Measurements from ENCODE around the gene CCDC191.

The CCDC191 gene

DNA sequence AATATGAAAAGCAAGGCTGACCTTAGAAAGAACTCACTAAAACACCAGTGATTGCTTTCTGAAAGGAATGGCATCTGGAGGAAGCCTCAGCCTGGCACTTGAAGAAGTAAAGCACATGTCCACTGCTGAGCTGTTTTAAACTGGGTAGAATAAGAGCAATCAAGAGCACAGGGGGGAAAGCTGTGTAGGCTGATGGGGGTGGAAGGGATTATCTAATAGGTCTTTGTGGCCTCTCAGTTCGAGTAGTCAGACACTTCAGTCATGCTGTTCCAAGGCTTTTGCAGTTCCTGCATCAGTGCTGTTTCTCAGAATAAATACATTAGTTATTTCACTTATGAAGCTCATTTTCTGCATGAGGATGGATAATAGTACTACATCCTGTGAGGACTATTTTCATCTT lies 22.6 kb downstream of the CCDC191 start:
- H3F3A ChIP-seq (ENCODE audit: insufficient read depth, low read length), result no peaks in the 10 kb centered on the region
- no peaks in the 10 kb centered on the region for H3K9me2 ChIP-seq (replicated peaks; ENCODE audit: insufficient read depth, low read length)
- no peaks in the 10 kb centered on the region for H3K36me3 ChIP-seq (replicated peaks; ENCODE audit: insufficient read depth, low read length)
- H2AFZ ChIP-seq (ENCODE audit: low read length), result no peak overlapping the region
- no peak overlapping the region for H3K9ac ChIP-seq (ENCODE audit: low read length)
- DNase-seq, result no peak
- H3K27me3 ChIP-seq (replicated peaks; ENCODE audit: insufficient read depth, low read length), result no peaks in the 10 kb centered on the region
- no peaks in the 10 kb centered on the region for H3K9me3 ChIP-seq (replicated peaks; ENCODE audit: insufficient read depth, low read length)
- no peaks in the 10 kb centered on the region for H3K4me1 ChIP-seq (ENCODE audit: low read length)
- no peak overlapping the region for H3K27ac ChIP-seq (ENCODE audit: low read length)
- H3K4me2 ChIP-seq (ENCODE audit: low read depth, low read length), result no peak overlapping the region
- H3K4me3 ChIP-seq (ENCODE audit: low read length), result no peak overlapping the region
- no peaks in the 10 kb centered on the region for H3K79me2 ChIP-seq (ENCODE audit: low read length)
- no peak for TF ChIP-seq EZH2phosphoT487 (IDR thresholded peaks at IDR 0.05; ENCODE audit: low read length)
- TF ChIP-seq EZH2 (optimal IDR thresholded peaks at IDR 0.05; ENCODE audit: low read depth, low read length), result no peak
- TF ChIP-seq, protein P1, sequence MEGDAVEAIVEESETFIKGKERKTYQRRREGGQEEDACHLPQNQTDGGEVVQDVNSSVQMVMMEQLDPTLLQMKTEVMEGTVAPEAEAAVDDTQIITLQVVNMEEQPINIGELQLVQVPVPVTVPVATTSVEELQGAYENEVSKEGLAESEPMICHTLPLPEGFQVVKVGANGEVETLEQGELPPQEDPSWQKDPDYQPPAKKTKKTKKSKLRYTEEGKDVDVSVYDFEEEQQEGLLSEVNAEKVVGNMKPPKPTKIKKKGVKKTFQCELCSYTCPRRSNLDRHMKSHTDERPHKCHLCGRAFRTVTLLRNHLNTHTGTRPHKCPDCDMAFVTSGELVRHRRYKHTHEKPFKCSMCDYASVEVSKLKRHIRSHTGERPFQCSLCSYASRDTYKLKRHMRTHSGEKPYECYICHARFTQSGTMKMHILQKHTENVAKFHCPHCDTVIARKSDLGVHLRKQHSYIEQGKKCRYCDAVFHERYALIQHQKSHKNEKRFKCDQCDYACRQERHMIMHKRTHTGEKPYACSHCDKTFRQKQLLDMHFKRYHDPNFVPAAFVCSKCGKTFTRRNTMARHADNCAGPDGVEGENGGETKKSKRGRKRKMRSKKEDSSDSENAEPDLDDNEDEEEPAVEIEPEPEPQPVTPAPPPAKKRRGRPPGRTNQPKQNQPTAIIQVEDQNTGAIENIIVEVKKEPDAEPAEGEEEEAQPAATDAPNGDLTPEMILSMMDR (IDR thresholded peaks at IDR 0.05; ENCODE audit: low read length), result no peak
- H4K20me1 ChIP-seq (ENCODE audit: insufficient read depth, low read length), result no peaks in the 10 kb centered on the region

DNA sequence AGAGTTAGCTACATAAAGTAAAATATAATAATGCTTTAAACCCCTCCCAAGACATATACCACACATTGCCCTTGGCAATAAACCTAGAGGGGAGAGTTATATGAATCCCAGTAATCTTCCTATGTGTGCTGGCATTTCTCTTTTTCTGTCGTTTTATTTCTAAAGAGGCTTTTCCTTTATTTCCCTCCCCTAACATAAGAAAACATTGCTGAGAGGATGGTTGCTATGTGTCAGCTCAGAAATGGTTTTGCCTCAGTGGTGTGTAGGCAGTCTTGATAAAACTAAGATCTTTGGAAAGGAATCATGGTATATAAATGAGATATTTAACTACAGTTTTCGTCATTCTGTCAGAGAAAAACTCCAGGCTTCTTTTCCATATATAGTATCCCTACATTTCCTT lies 30.0 kb downstream of the CCDC191 start:
- no peak overlapping the region for H3K4me2 ChIP-seq (ENCODE audit: low read depth, low read length)
- H3K36me3 ChIP-seq (replicated peaks; ENCODE audit: insufficient read depth, low read length), result no peaks in the 10 kb centered on the region
- H3K27ac ChIP-seq (ENCODE audit: low read length), result no peak overlapping the region
- 0 out of 2 replicates have a peak, but pooled peaks cover 3% of the 10 kb centered on the region for H3K4me1 ChIP-seq (ENCODE audit: low read length)
- no peaks in the 10 kb centered on the region for H3K9me3 ChIP-seq (replicated peaks; ENCODE audit: insufficient read depth, low read length)
- H3K27me3 ChIP-seq (replicated peaks; ENCODE audit: insufficient read depth, low read length), result no peaks in the 10 kb centered on the region
- H3K4me3 ChIP-seq (ENCODE audit: low read length), result no peak overlapping the region
- TF ChIP-seq EZH2phosphoT487 (IDR thresholded peaks at IDR 0.05; ENCODE audit: low read length) (no peak), EZH2 (optimal IDR thresholded peaks at IDR 0.05; ENCODE audit: low read depth, low read length) (no peak)
- TF ChIP-seq, protein P1 (IDR thresholded peaks at IDR 0.05; ENCODE audit: low read length), result no peak
- H4K20me1 ChIP-seq (ENCODE audit: insufficient read depth, low read length), result no peaks in the 10 kb centered on the region
- H3K79me2 ChIP-seq (ENCODE audit: low read length), result no peaks in the 10 kb centered on the region
- H3K9ac ChIP-seq (ENCODE audit: low read length), result no peak overlapping the region
- H3K9me2 ChIP-seq (replicated peaks; ENCODE audit: insufficient read depth, low read length), result no peaks in the 10 kb centered on the region
- no peaks in the 10 kb centered on the region for H3F3A ChIP-seq (ENCODE audit: insufficient read depth, low read length)
- DNase-seq, result no peak
- no peak overlapping the region for H2AFZ ChIP-seq (ENCODE audit: low read length)

DNA sequence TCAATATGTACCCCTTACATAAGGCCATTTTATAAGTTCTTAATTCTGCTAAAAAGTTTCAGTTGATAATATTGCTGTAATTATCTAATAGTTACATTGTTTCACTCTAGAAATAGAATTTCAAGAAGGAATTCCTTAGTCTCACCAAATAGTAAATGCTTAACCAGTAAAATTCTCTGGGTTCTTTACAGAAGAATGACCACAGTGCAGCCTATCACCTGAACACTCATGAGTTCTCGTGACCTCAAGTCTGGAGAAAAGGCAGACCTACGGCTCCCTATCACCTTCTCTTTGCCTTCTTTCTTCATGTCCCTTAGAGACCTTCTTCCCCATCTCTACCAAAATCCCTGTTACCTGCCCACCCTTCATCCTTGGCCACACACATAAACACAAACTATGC lies 30.9 kb downstream of the CCDC191 start:
- Histone ChIP-seq H3K4me1 (ENCODE audit: low read length) (0 out of 2 replicates have a peak, but pooled peaks cover 11% of the 10 kb centered on the region), H3K4me3 (ENCODE audit: low read length) (no peak overlapping the region), H3F3A (ENCODE audit: insufficient read depth, low read length) (no peaks in the 10 kb centered on the region), H3K9me3 (replicated peaks; ENCODE audit: insufficient read depth, low read length) (no peaks in the 10 kb centered on the region), H3K27ac (ENCODE audit: low read length) (no peak overlapping the region), H3K4me2 (ENCODE audit: low read depth, low read length) (no peak overlapping the region), H4K20me1 (ENCODE audit: insufficient read depth, low read length) (no peaks in the 10 kb centered on the region), H3K9me2 (replicated peaks; ENCODE audit: insufficient read depth, low read length) (no peaks in the 10 kb centered on the region), H3K9ac (ENCODE audit: low read length) (no peak overlapping the region), H3K36me3 (replicated peaks; ENCODE audit: insufficient read depth, low read length) (no peaks in the 10 kb centered on the region), H3K27me3 (replicated peaks; ENCODE audit: insufficient read depth, low read length) (no peaks in the 10 kb centered on the region), H3K79me2 (ENCODE audit: low read length) (no peaks in the 10 kb centered on the region), H2AFZ (ENCODE audit: low read length) (no peak overlapping the region)
- TF ChIP-seq EZH2phosphoT487 (IDR thresholded peaks at IDR 0.05; ENCODE audit: low read length), result no peak
- TF ChIP-seq EZH2 (optimal IDR thresholded peaks at IDR 0.05; ENCODE audit: low read depth, low read length), result no peak
- TF ChIP-seq, protein P1 (IDR thresholded peaks at IDR 0.05; ENCODE audit: low read length), result no peak
- DNase-seq, result no peak

Measured in MM.1S (cell line).